SIG-M5 treated with dmso at 0.1 percent for 504 hours (cell line): ENCODE results near the gene SLC25A45.

Experiments
- DNase-seq: peaks from one replicate; lab custom pipeline; 2025; ENCODE audit not compliant: unreplicated experiment; lab: John Stamatoyannopoulos, UW

The SLC25A45 gene

DNA sequence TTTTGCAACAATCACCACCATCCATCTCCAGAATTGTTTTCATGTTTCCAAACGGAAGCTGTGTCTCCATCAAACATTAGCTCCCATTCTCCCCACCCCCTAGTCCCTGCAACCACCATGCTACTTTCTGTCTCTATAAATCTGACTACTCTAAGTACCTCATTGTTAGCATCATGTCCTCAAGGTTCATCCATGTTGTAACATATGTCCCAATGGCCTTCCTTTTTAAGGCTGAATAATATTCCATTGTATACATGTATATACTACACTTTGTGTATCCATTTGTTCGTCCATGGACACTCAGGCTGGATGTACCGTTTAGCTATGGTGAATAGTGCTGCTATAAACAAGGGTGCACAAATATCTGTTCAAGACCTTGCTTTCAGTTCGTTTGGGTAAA is 57.0 kb downstream of the SLC25A45 start:
- DNase-seq: no peak
